ENCODE results near the gene FBXO8.
A peak's percentile ranks its signal among the peaks of the same experiment; 100 is the strongest.
"Not testable (repeated sequence)": the region's sequence is repeated elsewhere in the genome, so short reads cannot be mapped to it uniquely, and the experiment has no call there.

Gene FBXO8

GRCh38 chr4:174284487-174284886, 1.0 kb upstream of the FBXO8 start:
- no peak for DNase-seq (ENCODE audit: low read depth in 2 of 2)

DNA sequence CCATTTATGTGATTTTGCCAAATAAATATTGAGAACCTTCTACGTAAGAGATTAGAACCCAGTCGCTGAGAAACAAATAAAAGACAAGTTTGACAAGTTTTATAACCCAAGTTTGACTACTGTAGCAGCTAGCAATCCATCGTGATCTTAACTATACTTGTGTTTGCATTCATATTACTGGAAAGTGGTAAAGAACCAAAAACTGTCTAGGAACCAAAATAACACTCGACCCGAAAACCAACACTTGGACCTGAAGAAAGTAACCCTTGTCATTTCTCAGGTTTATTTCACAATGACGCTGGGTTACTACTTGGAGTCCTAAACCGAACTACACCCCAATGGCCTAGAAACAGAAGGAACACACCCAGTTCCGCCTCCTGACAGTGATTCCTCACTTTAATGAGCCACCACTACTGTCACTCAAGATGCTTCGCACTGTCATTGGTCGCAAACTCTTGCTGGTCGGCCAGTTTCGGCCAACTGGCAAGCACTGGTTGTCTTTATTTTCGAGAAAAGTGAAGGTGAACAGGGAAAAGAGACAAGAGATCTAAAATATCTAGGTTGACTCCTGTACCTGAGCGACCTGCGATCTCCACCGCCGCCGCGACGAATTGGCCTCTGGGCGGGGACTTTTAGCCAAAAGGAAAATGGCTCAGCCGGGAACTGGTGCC, 496 bp downstream of the FBXO8 start:
- peak; percentile 56 to 66 for DNase-seq (ENCODE audit: low read depth in 2 of 2)

DNA sequence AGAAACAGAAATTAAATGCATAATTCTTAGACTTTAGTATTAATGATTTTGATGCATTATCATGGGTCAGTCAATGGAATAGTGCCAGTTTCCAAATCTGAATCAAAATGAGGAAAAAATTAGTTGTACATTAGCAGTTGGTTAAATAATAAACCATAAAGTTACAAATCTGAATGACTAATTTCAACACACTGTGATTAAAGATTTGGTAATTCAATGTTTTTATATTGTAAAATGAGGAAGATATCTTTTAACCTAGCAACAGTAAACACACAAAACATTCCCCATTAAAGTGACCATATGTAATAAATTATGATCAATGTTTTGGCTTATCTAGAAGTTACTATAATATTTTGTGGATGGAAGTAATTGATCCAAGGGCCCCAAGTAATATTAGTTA, 1.6 kb downstream of the FBXO8 start:
- no peak for DNase-seq (ENCODE audit: low read depth in 2 of 2)

DNA sequence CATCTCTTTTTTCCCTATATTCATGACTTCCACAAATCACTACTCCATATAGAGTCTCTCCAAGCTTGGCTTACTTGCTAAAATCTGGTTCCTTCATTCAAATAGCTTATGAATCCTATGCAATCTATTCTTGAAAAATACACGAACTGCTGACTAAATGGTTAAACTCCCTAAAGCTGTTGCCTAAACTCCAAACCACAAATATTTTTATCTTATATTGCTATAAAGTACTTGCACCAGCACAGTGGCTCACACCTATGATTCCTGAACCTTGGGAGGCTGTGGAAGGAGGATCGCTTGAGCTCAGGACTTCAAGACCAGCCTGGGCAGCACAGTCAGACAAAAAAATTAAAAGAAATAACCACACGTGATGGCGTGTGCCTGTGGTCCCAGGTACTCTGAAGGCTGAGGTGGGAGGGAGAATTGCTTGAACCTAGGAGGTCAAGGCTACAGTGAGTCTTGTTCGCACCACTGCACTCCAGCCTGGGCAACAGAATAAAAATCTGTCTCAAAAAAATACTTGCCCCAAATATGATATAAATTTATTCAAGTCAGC, 2.2 kb downstream of the FBXO8 start:
- no peak for DNase-seq (ENCODE audit: low read depth in 2 of 2)

GRCh38 chr4:174279433-174280155, 3.9 kb downstream of the FBXO8 start:
- no peak for DNase-seq (ENCODE audit: low read depth in 2 of 2)

DNA sequence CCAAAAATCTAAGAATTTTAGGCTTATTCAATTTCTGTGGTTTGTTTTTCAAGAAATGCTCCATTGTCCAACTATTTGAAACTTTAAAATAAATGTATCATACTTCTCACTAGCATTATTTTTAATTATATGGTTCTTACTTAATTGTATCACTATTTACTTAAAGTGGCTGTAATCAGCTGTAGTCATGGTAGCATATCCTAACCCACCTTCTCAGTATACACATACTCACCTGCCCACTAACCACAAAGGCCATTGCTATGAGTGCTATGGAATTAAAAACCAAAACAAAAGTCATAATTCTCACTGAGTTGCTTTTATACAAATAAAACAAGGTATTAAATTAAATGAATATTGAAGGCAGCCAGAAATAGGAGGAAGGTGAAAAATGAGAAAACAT, 5.0 kb downstream of the FBXO8 start:
- no peak for DNase-seq (ENCODE audit: low read depth in 2 of 2)

- no peak for DNase-seq (ENCODE audit: low read depth in 2 of 2)
Observed at GRCh38 chr4:174277433-174277832, 6.0 kb downstream of the FBXO8 start.

DNA sequence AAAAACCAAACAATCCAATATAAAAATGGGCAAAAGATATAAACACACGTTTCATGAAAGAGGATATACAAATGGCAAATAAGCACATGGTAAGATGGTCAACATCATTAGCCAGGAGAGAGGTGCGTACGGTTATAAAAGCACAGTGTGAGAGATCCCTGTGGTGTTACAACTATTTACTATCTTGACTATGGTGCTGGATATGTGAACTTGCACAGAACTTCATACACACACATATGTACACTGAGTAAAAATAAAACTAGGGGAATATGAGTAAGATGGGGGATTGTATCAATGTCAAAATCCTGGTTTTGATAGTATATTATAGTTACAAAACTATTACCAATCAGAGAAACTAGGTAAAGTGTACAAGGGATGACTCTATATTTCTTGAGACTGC, 8.4 kb downstream of the FBXO8 start:
- DNase-seq (ENCODE audit: low read depth in 2 of 2): no peak

- DNase-seq (ENCODE audit: low read depth in 2 of 2): no peak
Observed at GRCh38 chr4:174274436-174274835, 9.0 kb downstream of the FBXO8 start.

DNA sequence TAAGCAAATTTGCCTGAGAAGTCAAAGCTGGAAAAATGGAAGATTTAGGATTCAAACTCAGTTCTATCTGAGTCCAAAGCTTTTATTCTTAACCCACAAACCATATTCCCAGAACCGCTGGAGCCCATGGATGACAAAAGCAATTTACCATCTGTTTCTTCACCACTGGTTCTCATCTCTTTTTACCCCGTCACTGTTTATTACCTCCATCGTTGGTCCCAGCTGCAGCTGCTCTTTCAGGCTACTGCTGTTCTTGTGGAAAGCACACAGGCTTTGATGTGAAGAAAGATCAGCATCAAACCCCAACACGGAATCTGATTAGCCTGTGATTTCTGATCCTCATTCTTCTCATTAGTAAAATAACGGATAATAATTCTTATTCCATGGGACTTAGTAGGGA, 9.5 kb downstream of the FBXO8 start:
- DNase-seq (ENCODE audit: low read depth in 2 of 2): no peak

GRCh38 chr4:174266416-174266815, 17.1 kb downstream of the FBXO8 start:
- DNase-seq (ENCODE audit: low read depth in 2 of 2): no peak

GRCh38 chr4:174265916-174266315, 17.6 kb downstream of the FBXO8 start:
- no peak for DNase-seq (ENCODE audit: low read depth in 2 of 2)

- no peak for DNase-seq (ENCODE audit: low read depth in 2 of 2)
Observed at GRCh38 chr4:174263445-174263736, 20.1 kb downstream of the FBXO8 start.

DNA sequence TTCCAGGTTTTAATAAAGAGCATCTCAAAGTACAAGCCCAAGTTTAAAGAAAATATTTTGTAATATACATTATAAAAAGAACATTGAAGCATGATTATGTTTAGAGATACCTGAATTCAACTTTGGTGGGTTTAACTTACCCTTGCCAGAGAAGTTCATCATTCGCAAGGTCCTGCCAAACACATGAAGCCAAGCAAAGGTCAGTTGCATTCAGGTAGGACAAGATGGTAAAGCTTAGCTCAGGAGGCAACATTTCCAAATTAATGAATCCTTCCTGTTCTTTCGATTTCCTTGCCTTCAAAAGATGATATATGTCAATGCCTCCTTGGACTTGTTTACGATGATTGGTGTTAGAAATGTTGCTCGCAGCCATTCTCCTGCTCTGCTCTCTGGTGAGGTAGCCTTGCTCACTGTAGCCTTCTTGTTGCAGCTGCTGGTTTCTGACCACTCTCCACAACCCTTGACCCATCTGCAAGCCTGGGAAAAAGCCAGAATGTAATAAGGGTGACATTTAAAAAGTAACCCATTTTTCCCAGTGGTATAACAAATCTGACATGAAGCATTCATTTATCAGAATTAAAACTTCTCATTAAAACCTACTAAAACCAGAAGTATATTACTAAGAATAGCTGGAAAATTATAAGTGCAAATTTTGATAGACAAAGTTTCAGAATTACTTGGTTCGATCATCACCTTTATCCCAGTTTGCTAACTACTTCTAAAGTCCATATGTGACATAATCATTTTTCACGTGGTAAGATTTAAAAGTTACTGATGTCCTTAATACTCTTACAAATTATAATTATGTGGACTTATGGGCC, 20.6 kb downstream of the FBXO8 start:
- DNase-seq (ENCODE audit: low read depth in 2 of 2): no peak

DNA sequence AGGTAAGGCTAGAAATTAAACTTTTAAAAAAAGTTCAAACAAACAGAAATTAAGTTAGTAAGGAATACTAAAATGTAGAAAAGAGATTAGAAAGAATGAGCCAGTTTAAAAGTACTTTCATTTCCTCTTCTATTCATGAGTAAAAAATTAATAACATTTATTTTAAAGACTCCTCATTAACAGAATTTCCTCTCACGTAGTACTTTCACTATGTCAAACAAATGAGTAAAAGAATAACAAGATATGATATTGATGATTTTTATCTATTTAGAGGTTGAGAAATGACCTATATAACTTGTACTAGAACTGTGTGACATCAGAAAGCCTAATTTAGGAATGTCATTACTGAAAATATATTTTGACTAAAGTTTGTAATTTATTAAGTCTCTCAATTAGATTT, 22.0 kb downstream of the FBXO8 start:
- DNase-seq (ENCODE audit: low read depth in 2 of 2): not testable (repeated sequence)

DNA sequence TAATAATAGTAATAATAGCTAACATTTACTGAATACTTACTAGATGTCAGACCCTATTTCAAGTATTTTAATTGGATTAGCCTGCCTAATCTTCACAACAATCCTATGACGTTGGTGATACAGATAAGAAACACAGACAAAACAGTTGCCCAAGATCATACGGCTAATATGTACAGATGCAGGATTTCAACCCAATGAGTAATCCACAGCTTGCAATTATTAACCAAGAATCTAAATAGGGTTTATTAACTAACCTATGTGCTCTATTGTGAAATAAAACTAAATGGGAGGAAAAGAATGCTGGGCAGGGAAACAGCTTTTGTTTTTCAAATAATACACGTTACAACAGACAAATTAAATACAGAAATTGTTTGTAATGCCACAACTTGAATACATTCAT, 23.4 kb downstream of the FBXO8 start:
- DNase-seq (ENCODE audit: low read depth in 2 of 2): no peak

- no peak for DNase-seq (ENCODE audit: low read depth in 2 of 2)
Observed at GRCh38 chr4:174259580-174259979, 23.9 kb downstream of the FBXO8 start.

DNA sequence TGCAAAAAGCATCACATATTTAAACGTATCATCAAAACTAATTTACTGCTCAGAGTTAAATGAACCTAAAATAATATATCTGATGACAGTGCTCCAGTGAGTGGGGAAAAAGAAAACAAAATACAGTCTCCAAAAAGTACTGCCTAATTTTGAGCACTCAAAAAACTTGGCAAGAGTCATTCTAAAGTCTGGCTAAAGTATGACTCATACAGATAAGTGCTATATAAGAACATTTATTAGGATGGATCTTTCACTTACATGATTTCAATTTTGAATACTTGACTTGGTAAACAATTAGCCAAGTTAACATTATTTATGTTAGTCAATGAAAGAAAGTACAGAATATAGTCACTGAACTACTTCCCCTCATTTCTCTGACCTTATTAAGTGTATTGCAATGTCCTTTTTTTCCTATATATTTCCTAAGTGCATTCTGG, 27.2 kb downstream of the FBXO8 start:
- no peak for DNase-seq (ENCODE audit: low read depth in 2 of 2)

- DNase-seq (ENCODE audit: low read depth in 2 of 2): no peak
Observed at GRCh38 chr4:174255786-174256185, 27.7 kb downstream of the FBXO8 start.

GRCh38 chr4:174255374-174255773, 28.1 kb downstream of the FBXO8 start:
- no peak for DNase-seq (ENCODE audit: low read depth in 2 of 2)

DNA sequence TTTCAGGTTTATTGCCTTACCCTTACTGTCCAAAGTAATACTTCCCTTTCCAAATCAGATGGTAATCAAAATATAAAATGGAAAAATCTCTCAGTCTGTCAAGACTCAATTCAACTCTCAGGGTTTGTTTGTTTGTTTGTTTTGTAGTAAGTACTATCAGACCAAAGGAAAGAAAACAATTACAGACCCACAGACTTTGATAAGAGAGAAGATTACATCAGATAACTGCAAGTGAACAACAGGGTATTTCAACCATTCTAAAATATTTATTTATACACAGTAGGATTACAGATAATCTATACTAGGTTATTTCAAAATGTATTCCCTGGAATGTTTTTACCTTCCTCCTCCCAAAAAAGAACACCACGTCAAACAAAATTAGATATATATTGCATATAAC, 28.9 kb downstream of the FBXO8 start:
- no peak for DNase-seq (ENCODE audit: low read depth in 2 of 2)

GRCh38 chr4:174252412-174252811, 31.1 kb downstream of the FBXO8 start:
- no peak for DNase-seq (ENCODE audit: low read depth in 2 of 2)

- no peak for DNase-seq (ENCODE audit: low read depth in 2 of 2)
Observed at GRCh38 chr4:174248407-174248806, 35.1 kb downstream of the FBXO8 start.

Measured in stimulated activated CD8-positive, alpha-beta memory T cell treated with anti-CD3 and anti-CD28 coated beads, Interleukin-7, amount 100 ng/mL, for 4 hours (primary cell).